ENCODE data around the gene KRT6C. TPM values are rescaled to one million over a fixed set of nuclear protein-coding genes. Genes with fewer than 3 reads are reported as not detected.
"Not testable (repeated sequence)": the region's sequence is repeated elsewhere in the genome, so short reads cannot be mapped to it uniquely, and the experiment has no call there.

Gene KRT6C
- total RNA-seq, 1 donor from 2014 or later: not detected

DNA sequence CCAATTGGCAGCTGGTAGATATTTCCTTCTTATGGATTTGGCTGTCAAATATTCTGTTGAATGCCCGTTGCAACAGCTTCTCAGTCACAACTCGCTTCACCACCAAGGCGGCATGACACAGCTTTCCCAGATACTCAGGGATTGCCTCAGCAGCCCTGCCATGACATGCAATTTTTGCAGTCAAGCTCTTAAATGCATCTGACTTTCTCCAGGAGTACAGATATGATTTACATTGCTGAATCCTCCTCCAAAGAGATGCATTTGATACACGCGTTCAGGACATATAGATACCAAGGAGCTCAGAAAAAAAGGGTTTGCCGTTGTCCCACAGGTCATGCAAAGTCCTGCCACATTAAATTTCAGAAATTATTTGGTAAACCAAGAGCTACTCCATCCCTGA lies 40.1 kb upstream of the KRT6C start:
- ChIA-PET CTCF (no interaction called here), POLR2A (no interaction called here)
- H3K27ac Mint-ChIP-seq: no peak overlapping the region
- DNase-seq (no peak), ATAC-seq (ENCODE audit: low read depth) (no peak)
- TF ChIP-seq, protein P1, sequence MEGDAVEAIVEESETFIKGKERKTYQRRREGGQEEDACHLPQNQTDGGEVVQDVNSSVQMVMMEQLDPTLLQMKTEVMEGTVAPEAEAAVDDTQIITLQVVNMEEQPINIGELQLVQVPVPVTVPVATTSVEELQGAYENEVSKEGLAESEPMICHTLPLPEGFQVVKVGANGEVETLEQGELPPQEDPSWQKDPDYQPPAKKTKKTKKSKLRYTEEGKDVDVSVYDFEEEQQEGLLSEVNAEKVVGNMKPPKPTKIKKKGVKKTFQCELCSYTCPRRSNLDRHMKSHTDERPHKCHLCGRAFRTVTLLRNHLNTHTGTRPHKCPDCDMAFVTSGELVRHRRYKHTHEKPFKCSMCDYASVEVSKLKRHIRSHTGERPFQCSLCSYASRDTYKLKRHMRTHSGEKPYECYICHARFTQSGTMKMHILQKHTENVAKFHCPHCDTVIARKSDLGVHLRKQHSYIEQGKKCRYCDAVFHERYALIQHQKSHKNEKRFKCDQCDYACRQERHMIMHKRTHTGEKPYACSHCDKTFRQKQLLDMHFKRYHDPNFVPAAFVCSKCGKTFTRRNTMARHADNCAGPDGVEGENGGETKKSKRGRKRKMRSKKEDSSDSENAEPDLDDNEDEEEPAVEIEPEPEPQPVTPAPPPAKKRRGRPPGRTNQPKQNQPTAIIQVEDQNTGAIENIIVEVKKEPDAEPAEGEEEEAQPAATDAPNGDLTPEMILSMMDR (IDR thresholded peaks at IDR 0.05): no peak
- no peak overlapping the region for H3K4me3 Mint-ChIP-seq
- H3K4me1 Mint-ChIP-seq: no peaks in the 10 kb centered on the region
- H3K36me3 Mint-ChIP-seq (ENCODE audit: low read depth): no peaks in the 10 kb centered on the region
- H3K9me3 Mint-ChIP-seq: peaks cover 6% of the 10 kb centered on the region
- H3K27me3 Mint-ChIP-seq: peaks cover 7% of the 10 kb centered on the region
- intact Hi-C loops (cut with micrococcal nuclease): no loop called here

- no peak for ATAC-seq (ENCODE audit: low read depth)
- DNase-seq: no peak
- Mint-ChIP-seq H3K27me3 (peaks cover 35% of the 10 kb centered on the region), H3K4me3 (no peak overlapping the region), H3K36me3 (ENCODE audit: low read depth) (no peaks in the 10 kb centered on the region), H3K9me3 (peaks cover 6% of the 10 kb centered on the region), H3K4me1 (no peaks in the 10 kb centered on the region), H3K27ac (no peak overlapping the region)
- TF ChIP-seq, protein P1 (IDR thresholded peaks at IDR 0.05): no peak
- POLR2A ChIA-PET: no interaction called here
- CTCF ChIA-PET: interaction anchor here (1.1 kb wide), 1 partner anchor 293 kb away, joined by 3 read pairs; no protein-coding TSS in a partner anchor
- intact Hi-C loops (cut with micrococcal nuclease): loop anchor here (10.0 kb wide), 1 partner anchor 353 kb away; no protein-coding TSS in a partner anchor
Observed at GRCh38 chr12:52508211-52508610, 34.6 kb upstream of the KRT6C start.

DNA sequence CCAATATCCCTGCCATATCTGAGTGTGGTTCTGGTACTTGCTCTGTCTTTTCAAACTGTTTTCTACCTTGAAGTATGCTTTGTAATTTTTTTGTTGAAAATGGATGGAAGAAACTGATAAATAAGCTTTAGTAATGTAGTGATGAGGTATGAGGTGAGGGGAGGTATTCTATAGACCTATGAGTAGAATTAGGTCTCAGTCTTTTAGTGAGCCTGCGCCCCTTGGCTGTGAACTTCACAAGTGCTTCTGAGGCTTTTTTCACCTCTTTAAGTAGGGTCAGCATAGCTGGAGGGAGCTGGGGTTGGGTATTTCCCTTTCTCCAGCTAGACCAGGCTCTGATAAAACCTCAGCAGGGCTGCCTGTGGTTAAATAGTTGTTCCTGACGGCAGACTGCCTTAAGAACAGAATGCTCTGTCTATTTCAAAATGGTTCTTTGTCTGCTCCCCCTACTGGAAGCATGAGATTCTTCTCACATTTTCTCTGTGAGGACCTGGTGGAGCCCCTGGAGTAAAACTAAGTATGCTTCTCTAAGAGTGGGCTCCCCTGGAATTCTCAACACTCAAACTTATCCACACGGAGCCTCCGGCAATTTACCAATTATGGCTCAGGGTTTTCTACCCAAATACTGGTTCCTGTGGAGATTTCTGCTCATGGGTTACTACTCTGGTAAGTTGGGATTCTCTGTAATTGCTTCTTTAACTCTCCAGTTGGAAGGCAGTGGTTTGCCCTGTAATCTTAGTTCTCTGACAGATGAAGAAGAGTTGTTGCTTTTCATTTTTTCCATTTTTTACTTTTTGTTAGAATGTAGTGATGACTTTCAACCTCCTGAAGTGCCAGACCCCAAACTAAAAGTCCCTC lies 33.5 kb upstream of the KRT6C start:
- ChIA-PET CTCF (no interaction called here), POLR2A (no interaction called here)
- Mint-ChIP-seq H3K4me3 (no peak overlapping the region), H3K36me3 (ENCODE audit: low read depth) (no peaks in the 10 kb centered on the region), H3K4me1 (no peaks in the 10 kb centered on the region), H3K27me3 (peaks cover 35% of the 10 kb centered on the region), H3K27ac (no peak overlapping the region), H3K9me3 (peaks cover 6% of the 10 kb centered on the region)
- ATAC-seq (ENCODE audit: low read depth) (no peak), DNase-seq (no peak)
- intact Hi-C loops (cut with micrococcal nuclease): loop anchor here (10.0 kb wide), 1 partner anchor 352 kb away; no protein-coding TSS in a partner anchor
- TF ChIP-seq, protein P1 (IDR thresholded peaks at IDR 0.05): no peak

- DNase-seq (no peak), ATAC-seq (ENCODE audit: low read depth) (no peak)
- TF ChIP-seq, protein P1 (IDR thresholded peaks at IDR 0.05): no peak
- H3K36me3 Mint-ChIP-seq (ENCODE audit: low read depth): no peaks in the 10 kb centered on the region
- POLR2A ChIA-PET: no interaction called here
- no peak overlapping the region for H3K4me3 Mint-ChIP-seq
- intact Hi-C loops (cut with micrococcal nuclease): loop anchor here (10.0 kb wide), 1 partner anchor 348 kb away; no protein-coding TSS in a partner anchor
- peaks cover 28% of the 10 kb centered on the region for H3K27me3 Mint-ChIP-seq
- H3K27ac Mint-ChIP-seq: no peak overlapping the region
- peaks cover 2% of the 10 kb centered on the region for H3K9me3 Mint-ChIP-seq
- CTCF ChIA-PET: no interaction called here
- no peaks in the 10 kb centered on the region for H3K4me1 Mint-ChIP-seq
Observed at GRCh38 chr12:52502877-52503276, 29.3 kb upstream of the KRT6C start.

- Mint-ChIP-seq H3K9me3 (peaks cover 2% of the 10 kb centered on the region), H3K27ac (no peak overlapping the region), H3K27me3 (peaks cover 21% of the 10 kb centered on the region), H3K4me3 (no peak overlapping the region), H3K4me1 (no peaks in the 10 kb centered on the region), H3K36me3 (ENCODE audit: low read depth) (no peaks in the 10 kb centered on the region)
- CTCF ChIA-PET: no interaction called here
- DNase-seq (no peak), ATAC-seq (ENCODE audit: low read depth) (no peak)
- TF ChIP-seq, protein P1 (IDR thresholded peaks at IDR 0.05): no peak
- POLR2A ChIA-PET: no interaction called here
- intact Hi-C loops (cut with micrococcal nuclease): loop anchor here (10.0 kb wide), 1 partner anchor 347 kb away; no protein-coding TSS in a partner anchor
Observed at GRCh38 chr12:52501490-52501889, 27.9 kb upstream of the KRT6C start.

DNA sequence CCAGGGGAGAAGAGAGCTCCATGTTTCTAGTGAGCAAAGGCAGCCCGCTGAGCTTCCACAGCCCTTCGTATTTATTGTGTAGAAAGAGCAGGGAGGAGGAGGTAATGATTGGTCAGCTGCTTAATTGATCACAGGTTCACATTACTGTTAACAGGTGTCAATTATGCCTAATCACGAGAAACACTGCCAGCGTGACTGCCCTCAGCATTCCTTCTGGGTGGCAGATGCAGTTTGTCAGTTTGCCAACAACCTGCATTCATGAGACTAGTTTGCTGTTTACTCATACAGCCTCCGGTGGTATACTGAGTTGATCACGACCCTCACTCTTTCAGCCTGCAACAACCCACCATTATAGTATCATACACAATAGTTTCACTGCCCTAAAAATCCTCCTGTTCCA lies 27.0 kb upstream of the KRT6C start:
- H3K9me3 Mint-ChIP-seq, CTCF ChIA-PET: not testable (repeated sequence)
- intact Hi-C loops (cut with micrococcal nuclease): loop anchor here (10.0 kb wide), 1 partner anchor 346 kb away; no protein-coding TSS in a partner anchor

More for the DNA sequence above, 27.0 kb upstream of the KRT6C start:
- DNase-seq; H3K4me1 Mint-ChIP-seq; ATAC-seq (ENCODE audit: low read depth); H3K27ac Mint-ChIP-seq; POLR2A ChIA-PET; H3K4me3 Mint-ChIP-seq; H3K36me3 Mint-ChIP-seq (ENCODE audit: low read depth): not testable (repeated sequence)
- H3K27me3 Mint-ChIP-seq: peaks cover 12% of the 10 kb centered on the region

All from activated B cell treated with CpG ODN at 0.5 μM for 24 hours (primary cell).